DOHH2 (cell line): ENCODE results near the gene DNAH7.

ENCODE experiments used
- EZH2phosphoT487 ChIP-seq: fragments of 200-600 bp; sonication (generic); IDR thresholded peaks from 2 replicates; pipeline ENCODE4 v1.6.1; 2017; ENCODE audit warnings: borderline replicate concordance, mild to moderate bottlenecking, antibody characterized with exemption, low read length, moderate library complexity, mixed read lengths
- TF ChIP-seq, protein P1 (sequence below): fragments of 200-600 bp; sonication (generic); IDR thresholded peaks from one replicate; pipeline ENCODE4 v1.5.1; 2014; ENCODE audit warnings: antibody characterized with exemption, mild to moderate bottlenecking, low read depth, low read length; ENCODE audit not compliant: poor library complexity, severe bottlenecking

DNA sequence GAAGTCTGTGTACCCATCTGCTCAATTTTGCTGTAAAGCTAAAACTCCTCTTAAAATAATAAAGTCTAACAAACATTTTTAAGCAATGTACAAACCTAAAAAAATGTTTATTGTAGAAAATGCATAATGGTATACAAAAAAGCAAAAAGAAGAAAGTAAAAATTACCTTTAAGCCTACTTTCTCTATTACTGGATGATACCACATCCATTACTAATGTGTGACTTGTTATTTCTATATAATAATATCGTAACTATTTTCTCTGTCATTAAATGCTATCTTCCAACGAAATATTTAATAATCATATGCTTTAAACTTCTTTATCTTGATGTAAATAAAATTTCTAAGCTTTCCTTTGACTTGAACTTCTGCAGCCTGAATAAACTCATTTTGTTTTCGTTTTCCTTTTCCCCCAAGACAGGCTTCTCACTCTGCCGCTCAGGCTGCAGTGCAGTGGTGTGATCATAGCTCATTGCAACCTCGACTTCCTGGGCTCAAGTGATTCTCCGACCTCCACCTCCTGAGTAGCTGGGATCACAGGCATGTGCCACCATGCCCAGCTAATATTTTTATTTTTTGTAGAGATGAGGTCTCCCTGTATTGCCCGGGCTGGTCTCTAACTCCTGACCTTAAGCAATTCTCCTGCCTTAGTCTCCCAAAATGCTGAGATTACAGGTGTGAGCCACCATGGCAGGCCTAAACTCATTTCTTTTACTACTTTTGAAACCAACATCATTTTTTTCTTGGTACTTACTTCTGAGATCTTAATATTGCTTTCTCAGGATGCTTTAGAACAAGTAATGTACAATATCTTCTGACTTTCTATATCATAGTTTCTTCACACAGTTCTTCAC is 18.1 kb upstream of the DNAH7 start:
- TF ChIP-seq, protein P1, sequence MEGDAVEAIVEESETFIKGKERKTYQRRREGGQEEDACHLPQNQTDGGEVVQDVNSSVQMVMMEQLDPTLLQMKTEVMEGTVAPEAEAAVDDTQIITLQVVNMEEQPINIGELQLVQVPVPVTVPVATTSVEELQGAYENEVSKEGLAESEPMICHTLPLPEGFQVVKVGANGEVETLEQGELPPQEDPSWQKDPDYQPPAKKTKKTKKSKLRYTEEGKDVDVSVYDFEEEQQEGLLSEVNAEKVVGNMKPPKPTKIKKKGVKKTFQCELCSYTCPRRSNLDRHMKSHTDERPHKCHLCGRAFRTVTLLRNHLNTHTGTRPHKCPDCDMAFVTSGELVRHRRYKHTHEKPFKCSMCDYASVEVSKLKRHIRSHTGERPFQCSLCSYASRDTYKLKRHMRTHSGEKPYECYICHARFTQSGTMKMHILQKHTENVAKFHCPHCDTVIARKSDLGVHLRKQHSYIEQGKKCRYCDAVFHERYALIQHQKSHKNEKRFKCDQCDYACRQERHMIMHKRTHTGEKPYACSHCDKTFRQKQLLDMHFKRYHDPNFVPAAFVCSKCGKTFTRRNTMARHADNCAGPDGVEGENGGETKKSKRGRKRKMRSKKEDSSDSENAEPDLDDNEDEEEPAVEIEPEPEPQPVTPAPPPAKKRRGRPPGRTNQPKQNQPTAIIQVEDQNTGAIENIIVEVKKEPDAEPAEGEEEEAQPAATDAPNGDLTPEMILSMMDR = no peak
- TF ChIP-seq EZH2phosphoT487 = no peak
